Esophagus muscularis mucosa (tissue), 4 donors: Measurements from ENCODE around the gene PKP4. TPM values are rescaled to one million over a fixed set of nuclear protein-coding genes. Genes with fewer than 3 reads are reported as not detected.

Experiments used
- DNase-seq: peaks from one replicate; pipeline ENCODE4 v3.0.0-alpha.2; 2017; ENCODE audit errors: extremely low spot score
- H3K27ac ChIP-seq, 4 donors: fragments of 200-600 bp; sonication (generic); replicated peaks in 1 of 4; 1 replicate in 3 of 4; 2 replicates in 1 of 4; pipeline ENCODE4 v1.5.1; 2016 to 2019; ENCODE audit warnings: mild to moderate bottlenecking in 1 of 4
- H3K27me3 ChIP-seq, 4 donors: fragments of 200-600 bp; sonication (generic); one replicate each; pipeline versions ENCODE4 v1.5.1 to v1.6.0; 2016 to 2019
- H3K36me3 ChIP-seq, 4 donors: fragments of 200-600 bp; sonication (generic); one replicate each; pipeline ENCODE4 v1.5.1; 2016 to 2019
- H3K4me1 ChIP-seq, 4 donors: fragments of 200-600 bp; sonication (generic); one replicate each; pipeline ENCODE4 v1.5.1; 2016 to 2019
- H3K4me3 ChIP-seq, 4 donors: fragments of 200-600 bp; sonication (generic); 1 replicate in 2 of 4; 2 replicates in 2 of 4; pipeline ENCODE4 v1.5.1; 2016 to 2019; ENCODE audit warnings: mild to moderate bottlenecking in 4 of 4, moderate library complexity in 1 of 4
- H3K9me3 ChIP-seq, 4 donors: fragments of 200-600 bp; sonication (generic); 1 replicate in 3 of 4; 2 replicates in 1 of 4; pipeline ENCODE4 v1.5.1; 2016 to 2019
- EP300 ChIP-seq: sonication (generic); formaldehyde crosslinking; IDR thresholded peaks from one replicate; pipeline ENCODE4 v1.6.1; 2017; ENCODE audit warnings: antibody characterized with exemption
- POLR2A ChIP-seq: fragments of 450-650 bp; IDR thresholded peaks from one replicate; pipeline ENCODE4 v1.6.1; 2017; ENCODE audit warnings: antibody characterized with exemption, moderate library complexity, mild to moderate bottlenecking, low read depth
- POLR2AphosphoS5 ChIP-seq, 2 donors: sonication (generic); formaldehyde crosslinking; IDR thresholded peaks; one replicate each; pipeline ENCODE4 v1.6.1; 2017; ENCODE audit warnings: antibody characterized with exemption in 2 of 2
- WGBS: methylation state at CpG from one replicate; pipeline ENCODE4 v1.1.5; 2018; 5-methylcytosine and 5-hydroxymethylcytosine counted together
- intact Hi-C: fragments of 100-400 bp; cut with DNase I; formaldehyde crosslinking; loops from one replicate; pipeline ENCODE4 v1.15.1; 2023
- total RNA-seq, 4 donors: library from RNA; depleted of rRNA; stranded (reverse); fragments of >200 nt; gene quantifications; one replicate each; pipeline versions ENCODE4 v1.1.0 to v1.2.1, GENCODE V29; 2016
- TF ChIP-seq, protein P1 (sequence below), 3 experiments: fragments of 200-600 bp in 2 of 3; fragments of 450-650 bp in 1 of 3; sonication (generic) in 2 of 3; IDR thresholded peaks; one replicate each; pipeline ENCODE4 v1.5.1; 2017 to 2019; ENCODE audit warnings: antibody characterized with exemption in 3 of 3, mild to moderate bottlenecking in 2 of 3, moderate library complexity in 1 of 3

PKP4 gene
- total RNA-seq, 4 donors from 2014 or later: 79.7 to 131 (median 93.0) TPM

DNA sequence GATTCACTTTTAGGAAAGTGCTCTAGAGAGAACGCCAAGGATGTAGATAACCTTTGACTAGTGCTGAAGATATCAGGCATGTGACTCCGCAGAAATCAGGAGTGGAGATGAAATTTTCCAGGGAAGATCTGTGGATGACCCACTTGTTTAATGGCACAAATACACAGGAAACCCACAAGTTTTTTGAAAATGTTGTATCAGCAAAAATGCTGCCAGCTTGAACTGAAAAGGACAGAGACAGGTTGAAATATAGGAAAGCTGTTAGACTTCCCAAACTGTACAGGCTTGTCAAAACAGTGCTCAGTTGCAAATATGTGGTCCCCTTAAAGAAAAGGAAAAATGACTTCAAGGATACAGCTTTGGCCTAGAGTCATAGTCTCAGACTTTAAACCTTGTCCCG lies 96.5 kb downstream of the PKP4 start:
- Histone ChIP-seq H3K9me3 (no peaks in the 10 kb centered on the region), H3K4me3 (no peak overlapping the region), H3K36me3 (peaks cover 0 to 11% (median 5%) of the 10 kb centered on the region in 4 donors), H3K27me3 (no peaks in the 10 kb centered on the region), H3K27ac (no peak overlapping the region), H3K4me1 (peaks cover 0 to 11% (median 0%) of the 10 kb centered on the region in 4 donors)
- WGBS: 99% methylated on average over 3 of the region's 3 CpGs
- DNase-seq: no peak
- intact Hi-C loops: no loop called here
- TF ChIP-seq EP300 (no peak), POLR2A (no peak), POLR2AphosphoS5 (IDR thresholded peaks at IDR 0.05) (no peak)

DNA sequence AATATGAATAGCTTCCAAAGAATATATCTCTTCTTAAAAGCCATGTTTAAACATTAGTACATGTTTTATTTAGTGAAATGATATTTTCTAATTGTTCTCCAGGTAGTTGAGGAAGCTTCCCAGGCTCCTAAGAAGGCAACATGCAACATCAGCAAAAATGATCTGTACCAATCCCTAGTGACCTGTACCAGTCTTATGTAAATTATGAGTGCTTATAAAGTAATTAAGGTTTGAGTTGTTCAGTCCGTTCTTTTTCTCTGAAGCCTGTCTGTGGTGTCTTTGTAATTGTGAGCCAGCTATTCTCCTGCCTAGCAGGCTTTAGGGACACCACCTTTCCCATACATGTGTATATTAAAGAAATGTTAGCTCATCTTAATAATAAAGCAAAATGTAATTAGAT lies 98.2 kb downstream of the PKP4 start:
- Histone ChIP-seq H3K4me1 (peaks cover 0 to 11% (median 0%) of the 10 kb centered on the region in 4 donors), H3K27me3 (no peaks in the 10 kb centered on the region), H3K4me3 (no peak overlapping the region), H3K9me3 (no peaks in the 10 kb centered on the region), H3K36me3 (no peaks in the 10 kb centered on the region), H3K27ac (no peak overlapping the region)
- no peak for DNase-seq
- intact Hi-C loops: no loop called here
- 76% methylated on average over 1 of the region's 1 CpG for WGBS
- TF ChIP-seq EP300 (no peak), POLR2AphosphoS5 (IDR thresholded peaks at IDR 0.05) (no peak), POLR2A (no peak)
- TF ChIP-seq, protein P1, sequence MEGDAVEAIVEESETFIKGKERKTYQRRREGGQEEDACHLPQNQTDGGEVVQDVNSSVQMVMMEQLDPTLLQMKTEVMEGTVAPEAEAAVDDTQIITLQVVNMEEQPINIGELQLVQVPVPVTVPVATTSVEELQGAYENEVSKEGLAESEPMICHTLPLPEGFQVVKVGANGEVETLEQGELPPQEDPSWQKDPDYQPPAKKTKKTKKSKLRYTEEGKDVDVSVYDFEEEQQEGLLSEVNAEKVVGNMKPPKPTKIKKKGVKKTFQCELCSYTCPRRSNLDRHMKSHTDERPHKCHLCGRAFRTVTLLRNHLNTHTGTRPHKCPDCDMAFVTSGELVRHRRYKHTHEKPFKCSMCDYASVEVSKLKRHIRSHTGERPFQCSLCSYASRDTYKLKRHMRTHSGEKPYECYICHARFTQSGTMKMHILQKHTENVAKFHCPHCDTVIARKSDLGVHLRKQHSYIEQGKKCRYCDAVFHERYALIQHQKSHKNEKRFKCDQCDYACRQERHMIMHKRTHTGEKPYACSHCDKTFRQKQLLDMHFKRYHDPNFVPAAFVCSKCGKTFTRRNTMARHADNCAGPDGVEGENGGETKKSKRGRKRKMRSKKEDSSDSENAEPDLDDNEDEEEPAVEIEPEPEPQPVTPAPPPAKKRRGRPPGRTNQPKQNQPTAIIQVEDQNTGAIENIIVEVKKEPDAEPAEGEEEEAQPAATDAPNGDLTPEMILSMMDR (IDR thresholded peaks at IDR 0.05): no peak

DNA sequence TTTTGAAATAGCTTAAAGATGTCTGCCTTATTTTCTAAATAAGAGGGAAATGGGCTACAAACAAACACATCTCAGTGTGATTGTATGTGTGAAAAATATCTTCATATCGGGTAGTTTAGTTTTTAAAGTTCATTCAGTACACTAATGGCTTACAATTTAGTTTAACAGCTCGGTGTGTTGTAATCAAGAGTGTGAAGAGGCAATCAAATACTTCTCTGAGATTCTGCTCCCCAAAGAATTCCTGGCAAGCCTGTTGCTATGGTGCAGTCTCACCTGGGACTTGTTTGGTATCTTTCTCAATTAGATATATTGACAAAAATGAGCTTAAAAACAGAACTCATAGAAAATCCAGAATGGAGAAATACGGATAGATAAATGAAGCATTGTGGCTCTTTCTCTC lies 99.4 kb downstream of the PKP4 start:
- no peaks in the 10 kb centered on the region for H3K9me3 ChIP-seq
- peaks cover 0 to 11% (median 0%) of the 10 kb centered on the region in 4 donors for H3K4me1 ChIP-seq
- H3K27ac ChIP-seq: no peak overlapping the region
- H3K4me3 ChIP-seq: no peak overlapping the region
- no peaks in the 10 kb centered on the region for H3K27me3 ChIP-seq
- WGBS: 79% methylated on average over 3 of the region's 3 CpGs
- H3K36me3 ChIP-seq: no peaks in the 10 kb centered on the region
- no peak for TF ChIP-seq POLR2A
- TF ChIP-seq POLR2AphosphoS5 (IDR thresholded peaks at IDR 0.05): no peak
- TF ChIP-seq EP300: no peak
- TF ChIP-seq, protein P1 (IDR thresholded peaks at IDR 0.05): no peak
- intact Hi-C loops: no loop called here
- no peak for DNase-seq

DNA sequence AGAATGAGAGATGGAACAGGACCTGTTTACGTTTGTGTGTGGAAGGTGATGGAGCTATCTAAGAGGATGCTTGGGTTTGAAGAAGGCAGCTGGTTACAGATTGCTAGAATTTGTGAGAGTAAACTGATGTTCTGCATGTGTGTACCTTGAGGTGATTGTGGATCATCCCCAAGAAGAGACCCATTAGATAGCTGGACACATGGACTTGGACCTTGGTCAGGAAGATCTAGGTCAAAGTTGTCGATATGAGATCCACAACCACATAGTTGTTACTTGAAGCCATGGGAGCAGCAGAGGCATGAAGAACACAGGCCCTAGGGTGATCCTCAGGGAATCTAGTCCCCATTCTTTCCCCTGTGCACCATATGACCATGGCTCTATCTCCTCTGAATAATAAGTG lies 101.0 kb downstream of the PKP4 start:
- H3K9me3 ChIP-seq: no peaks in the 10 kb centered on the region
- H3K4me1 ChIP-seq: peaks cover 0 to 11% (median 0%) of the 10 kb centered on the region in 4 donors
- TF ChIP-seq EP300 (no peak), POLR2A (no peak), POLR2AphosphoS5 (IDR thresholded peaks at IDR 0.05) (no peak)
- TF ChIP-seq, protein P1 (IDR thresholded peaks at IDR 0.05): no peak
- H3K4me3 ChIP-seq: no peak overlapping the region
- no peaks in the 10 kb centered on the region for H3K27me3 ChIP-seq
- H3K27ac ChIP-seq: no peak overlapping the region
- intact Hi-C loops: no loop called here
- no peaks in the 10 kb centered on the region for H3K36me3 ChIP-seq
- WGBS: 100% methylated on average over 2 of the region's 2 CpGs
- DNase-seq: no peak

DNA sequence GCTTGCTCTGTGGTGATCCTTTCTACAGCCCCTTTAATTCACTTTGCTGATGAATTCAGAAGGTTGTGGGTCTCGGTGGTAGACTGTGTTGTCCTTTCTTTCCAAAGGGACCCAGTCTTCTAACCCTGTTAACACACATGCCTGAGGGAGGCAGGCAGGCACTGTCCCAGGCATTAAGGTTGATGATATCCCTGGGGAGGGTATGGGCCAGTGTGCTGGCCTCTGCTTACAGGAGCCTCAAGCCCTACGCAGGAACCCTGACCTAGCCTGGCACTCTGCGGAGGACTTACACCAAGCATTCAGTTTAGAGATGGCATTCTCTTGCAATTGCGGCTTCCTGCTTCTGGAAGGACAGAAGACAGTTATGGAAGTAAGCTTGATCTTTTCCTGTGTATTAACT lies 102.5 kb downstream of the PKP4 start:
- no peaks in the 10 kb centered on the region for H3K36me3 ChIP-seq
- no peaks in the 10 kb centered on the region for H3K9me3 ChIP-seq
- WGBS: 100% methylated on average over 3 of the region's 4 CpGs
- H3K4me1 ChIP-seq: peaks cover 0 to 11% (median 0%) of the 10 kb centered on the region in 4 donors
- intact Hi-C loops: no loop called here
- no peak overlapping the region for H3K4me3 ChIP-seq
- H3K27ac ChIP-seq: no peak overlapping the region
- no peaks in the 10 kb centered on the region for H3K27me3 ChIP-seq
- TF ChIP-seq POLR2AphosphoS5 (IDR thresholded peaks at IDR 0.05) (no peak), EP300 (no peak), POLR2A (no peak)
- TF ChIP-seq, protein P1 (IDR thresholded peaks at IDR 0.05): no peak
- no peak for DNase-seq
